ENCODE data around the gene HPDL.
"Not testable (repeated sequence)": the region's sequence is repeated elsewhere in the genome, so short reads cannot be mapped to it uniquely, and the experiment has no call there.

The HPDL gene

DNA sequence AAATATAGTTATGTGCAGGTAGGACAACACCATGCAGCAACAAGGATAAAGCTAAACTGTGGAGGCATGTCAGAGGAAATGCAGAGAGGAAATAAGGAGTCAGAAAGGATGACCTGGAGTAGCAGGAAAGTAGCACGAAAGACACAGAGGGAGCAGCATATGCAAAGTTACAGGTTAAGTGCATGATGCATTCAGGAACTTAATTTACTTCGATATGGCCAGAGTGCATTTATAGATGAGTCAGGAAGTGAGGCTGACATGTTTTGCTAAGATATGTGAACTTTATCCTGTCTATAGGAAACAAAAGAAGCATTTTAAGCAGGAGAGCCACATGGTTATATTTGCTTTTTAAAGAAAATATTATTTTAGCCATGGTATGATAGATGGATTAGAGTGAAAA, 29.0 kb downstream of the HPDL start:
- H3K9me2 ChIP-seq (replicated peaks; ENCODE audit: insufficient read depth, low read length) = no peaks in the 10 kb centered on the region
- TF ChIP-seq, protein P1, sequence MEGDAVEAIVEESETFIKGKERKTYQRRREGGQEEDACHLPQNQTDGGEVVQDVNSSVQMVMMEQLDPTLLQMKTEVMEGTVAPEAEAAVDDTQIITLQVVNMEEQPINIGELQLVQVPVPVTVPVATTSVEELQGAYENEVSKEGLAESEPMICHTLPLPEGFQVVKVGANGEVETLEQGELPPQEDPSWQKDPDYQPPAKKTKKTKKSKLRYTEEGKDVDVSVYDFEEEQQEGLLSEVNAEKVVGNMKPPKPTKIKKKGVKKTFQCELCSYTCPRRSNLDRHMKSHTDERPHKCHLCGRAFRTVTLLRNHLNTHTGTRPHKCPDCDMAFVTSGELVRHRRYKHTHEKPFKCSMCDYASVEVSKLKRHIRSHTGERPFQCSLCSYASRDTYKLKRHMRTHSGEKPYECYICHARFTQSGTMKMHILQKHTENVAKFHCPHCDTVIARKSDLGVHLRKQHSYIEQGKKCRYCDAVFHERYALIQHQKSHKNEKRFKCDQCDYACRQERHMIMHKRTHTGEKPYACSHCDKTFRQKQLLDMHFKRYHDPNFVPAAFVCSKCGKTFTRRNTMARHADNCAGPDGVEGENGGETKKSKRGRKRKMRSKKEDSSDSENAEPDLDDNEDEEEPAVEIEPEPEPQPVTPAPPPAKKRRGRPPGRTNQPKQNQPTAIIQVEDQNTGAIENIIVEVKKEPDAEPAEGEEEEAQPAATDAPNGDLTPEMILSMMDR (IDR thresholded peaks at IDR 0.05; ENCODE audit: insufficient read depth, low read length, poor library complexity, severe bottlenecking) = no peak
- TF ChIP-seq EZH2phosphoT487 (conservative IDR thresholded peaks at IDR 0.05; ENCODE audit: low read length) = no peak
- no peak overlapping the region for H3K9ac ChIP-seq (ENCODE audit: low read length)
- no peaks in the 10 kb centered on the region for H3K36me3 ChIP-seq (ENCODE audit: low read length)
- H3K9me3 ChIP-seq (ENCODE audit: insufficient read depth, low read length) = no peaks in the 10 kb centered on the region
- no peak overlapping the region for H3K4me3 ChIP-seq (ENCODE audit: insufficient read depth, low read length, poor library complexity, severe bottlenecking)
- H3K79me2 ChIP-seq (ENCODE audit: insufficient read depth, low read length) = no peaks in the 10 kb centered on the region
- no peak overlapping the region for H2AFZ ChIP-seq (ENCODE audit: low read depth, low read length, severe bottlenecking)
- H3K4me2 ChIP-seq (ENCODE audit: low read depth, low read length, poor library complexity, severe bottlenecking) = no peak overlapping the region
- no peaks in the 10 kb centered on the region for H3F3A ChIP-seq (ENCODE audit: insufficient read depth)
- no peak overlapping the region for H3K27ac ChIP-seq (ENCODE audit: low read depth, low read length)
- no peaks in the 10 kb centered on the region for H3K27me3 ChIP-seq (ENCODE audit: low read length)
- no peaks in the 10 kb centered on the region for H4K20me1 ChIP-seq (ENCODE audit: low read depth, low read length)

DNA sequence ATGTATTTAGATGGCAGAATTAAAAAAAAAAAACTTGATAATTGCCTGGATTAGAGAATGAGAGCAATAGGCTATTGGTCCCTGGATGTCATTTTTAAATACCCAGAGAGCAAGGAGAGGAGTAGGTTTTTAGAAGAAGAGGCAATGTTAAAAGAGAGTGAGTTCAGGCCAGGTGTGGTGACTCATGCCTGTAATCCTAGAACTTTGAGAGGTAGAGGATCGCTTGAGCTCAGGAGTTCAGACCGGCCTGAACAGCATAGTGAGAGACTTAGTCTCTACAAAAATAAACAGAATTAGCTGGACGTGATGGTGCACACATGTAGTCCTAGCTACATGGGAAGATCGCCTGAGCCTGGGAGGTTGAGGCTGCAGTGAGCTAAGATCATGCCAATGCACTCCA, 29.5 kb downstream of the HPDL start:
- no peaks in the 10 kb centered on the region for H3K79me2 ChIP-seq (ENCODE audit: insufficient read depth, low read length)
- H3K4me3 ChIP-seq (ENCODE audit: insufficient read depth, low read length, poor library complexity, severe bottlenecking) = no peak overlapping the region
- no peaks in the 10 kb centered on the region for H4K20me1 ChIP-seq (ENCODE audit: low read depth, low read length)
- no peaks in the 10 kb centered on the region for H3K9me2 ChIP-seq (replicated peaks; ENCODE audit: insufficient read depth, low read length)
- H2AFZ ChIP-seq (ENCODE audit: low read depth, low read length, severe bottlenecking) = no peak overlapping the region
- H3K9ac ChIP-seq (ENCODE audit: low read length) = no peak overlapping the region
- no peak overlapping the region for H3K27ac ChIP-seq (ENCODE audit: low read depth, low read length)
- H3K36me3 ChIP-seq (ENCODE audit: low read length) = no peaks in the 10 kb centered on the region
- no peak overlapping the region for H3K4me2 ChIP-seq (ENCODE audit: low read depth, low read length, poor library complexity, severe bottlenecking)
- H3K9me3 ChIP-seq (ENCODE audit: insufficient read depth, low read length) = no peaks in the 10 kb centered on the region
- no peaks in the 10 kb centered on the region for H3K27me3 ChIP-seq (ENCODE audit: low read length)
- no peaks in the 10 kb centered on the region for H3F3A ChIP-seq (ENCODE audit: insufficient read depth)
- TF ChIP-seq, protein P1 (IDR thresholded peaks at IDR 0.05; ENCODE audit: insufficient read depth, low read length, poor library complexity, severe bottlenecking) = no peak
- TF ChIP-seq EZH2phosphoT487 (conservative IDR thresholded peaks at IDR 0.05; ENCODE audit: low read length) = no peak

DNA sequence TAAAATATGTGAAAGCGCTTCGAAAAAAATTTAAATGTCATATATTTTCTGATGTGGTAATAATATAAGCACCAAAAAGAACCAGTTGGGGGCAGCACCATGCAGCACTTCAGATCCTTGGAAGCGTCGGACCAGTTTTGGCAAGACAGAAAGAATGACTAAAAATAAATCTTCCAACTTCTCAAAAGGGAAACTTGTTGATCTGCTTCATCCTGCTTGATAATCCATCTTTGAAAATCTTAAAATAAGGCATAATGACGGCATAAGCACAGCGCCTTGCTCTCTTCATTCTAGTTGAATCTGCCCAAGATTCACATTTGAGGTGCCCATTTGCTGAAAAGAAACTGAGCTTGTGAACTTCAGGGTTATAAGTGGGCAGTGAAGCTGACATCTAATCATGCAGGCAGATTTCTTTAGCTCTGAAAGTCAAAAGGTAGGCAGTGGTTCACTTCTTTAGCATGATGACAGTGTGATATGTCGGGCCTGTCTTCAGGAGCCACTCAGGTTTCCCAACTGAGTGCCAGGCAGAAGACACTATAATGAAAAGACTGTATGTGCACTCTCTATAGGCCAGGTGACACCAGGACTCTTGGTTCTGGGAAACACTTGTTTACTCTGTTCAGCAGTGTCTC, 33.3 kb downstream of the HPDL start:
- Histone ChIP-seq H3K9me2 (replicated peaks; ENCODE audit: insufficient read depth, low read length) (no peaks in the 10 kb centered on the region), H3K27ac (ENCODE audit: low read depth, low read length) (no peak overlapping the region), H3K9me3 (ENCODE audit: insufficient read depth, low read length) (no peaks in the 10 kb centered on the region), H3K27me3 (ENCODE audit: low read length) (no peaks in the 10 kb centered on the region), H3K4me3 (ENCODE audit: insufficient read depth, low read length, poor library complexity, severe bottlenecking) (no peak overlapping the region), H2AFZ (ENCODE audit: low read depth, low read length, severe bottlenecking) (peak overlapping the region; percentile 61), H3K4me2 (ENCODE audit: low read depth, low read length, poor library complexity, severe bottlenecking) (peak overlapping the region; percentile 24), H3K36me3 (ENCODE audit: low read length) (no peaks in the 10 kb centered on the region), H4K20me1 (ENCODE audit: low read depth, low read length) (no peaks in the 10 kb centered on the region), H3K79me2 (ENCODE audit: insufficient read depth, low read length) (no peaks in the 10 kb centered on the region), H3F3A (ENCODE audit: insufficient read depth) (no peaks in the 10 kb centered on the region), H3K9ac (ENCODE audit: low read length) (no peak overlapping the region)
- no peak for TF ChIP-seq EZH2phosphoT487 (conservative IDR thresholded peaks at IDR 0.05; ENCODE audit: low read length)
- TF ChIP-seq, protein P1 (IDR thresholded peaks at IDR 0.05; ENCODE audit: insufficient read depth, low read length, poor library complexity, severe bottlenecking) = peak; percentile 52

DNA sequence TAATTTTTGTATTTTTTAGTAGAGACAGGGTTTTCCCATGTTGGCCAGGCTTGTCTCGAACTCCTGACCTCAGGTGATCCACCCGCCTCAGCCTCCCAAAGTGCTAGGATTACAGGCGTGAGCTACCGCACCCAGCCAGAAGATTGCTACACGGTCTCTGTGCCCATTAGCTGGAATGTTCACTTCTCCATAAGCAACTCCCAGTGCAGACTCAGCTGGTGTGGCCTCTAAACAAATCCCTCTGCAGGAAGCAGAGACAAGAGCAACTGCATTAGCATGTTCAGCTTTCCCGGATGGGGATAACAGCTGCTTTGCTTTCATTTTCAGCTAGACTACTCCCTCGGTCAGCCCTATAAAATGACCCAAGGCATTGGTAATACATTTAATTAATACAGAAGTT, 34.3 kb downstream of the HPDL start:
- not testable (repeated sequence) for H3K4me2 ChIP-seq (ENCODE audit: low read depth, low read length, poor library complexity, severe bottlenecking); H3F3A ChIP-seq (ENCODE audit: insufficient read depth); H3K27me3 ChIP-seq (ENCODE audit: low read length); H3K79me2 ChIP-seq (ENCODE audit: insufficient read depth, low read length); H4K20me1 ChIP-seq (ENCODE audit: low read depth, low read length); H2AFZ ChIP-seq (ENCODE audit: low read depth, low read length, severe bottlenecking); H3K9ac ChIP-seq (ENCODE audit: low read length); H3K9me3 ChIP-seq (ENCODE audit: insufficient read depth, low read length); H3K4me3 ChIP-seq (ENCODE audit: insufficient read depth, low read length, poor library complexity, severe bottlenecking); H3K36me3 ChIP-seq (ENCODE audit: low read length); H3K9me2 ChIP-seq (replicated peaks; ENCODE audit: insufficient read depth, low read length); H3K27ac ChIP-seq (ENCODE audit: low read depth, low read length)

Data from SU-DHL-6 (cell line).